Measurements from ENCODE around the gene NPAS2.

The NPAS2 gene

GRCh38 chr2:100780203-100781008 lies 39.5 kb upstream of the NPAS2 start:
- no peak for TF ChIP-seq CTCF (IDR thresholded peaks at IDR 0.05; ENCODE audit: control insufficient read depth, insufficient read depth, low read depth, low read length, missing control alignments)
- H3K4me3 ChIP-seq (ENCODE audit: control insufficient read depth, low read depth, low read length), result no peak overlapping the region
- no peak for DNase-seq (ENCODE audit: low read depth)

DNA sequence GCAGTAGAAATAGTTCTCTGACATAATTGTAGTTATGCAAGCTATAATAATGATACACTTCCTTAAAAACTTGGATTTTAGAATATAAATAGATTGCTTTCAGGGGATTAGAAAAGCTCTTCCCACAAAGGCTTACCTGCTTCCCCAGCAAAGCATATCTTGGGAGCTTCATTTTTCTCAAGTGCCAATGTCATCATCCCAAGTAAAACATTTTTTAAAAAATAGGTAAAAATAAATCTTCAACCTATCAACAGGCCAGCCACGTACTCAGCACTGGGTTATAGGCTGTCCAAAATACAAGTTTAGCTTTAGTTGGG lies 39.0 kb upstream of the NPAS2 start:
- no peak for DNase-seq (ENCODE audit: low read depth)
- no peak for TF ChIP-seq CTCF (IDR thresholded peaks at IDR 0.05; ENCODE audit: control insufficient read depth, insufficient read depth, low read depth, low read length, missing control alignments)
- no peak overlapping the region for H3K4me3 ChIP-seq (ENCODE audit: control insufficient read depth, low read depth, low read length)

DNA sequence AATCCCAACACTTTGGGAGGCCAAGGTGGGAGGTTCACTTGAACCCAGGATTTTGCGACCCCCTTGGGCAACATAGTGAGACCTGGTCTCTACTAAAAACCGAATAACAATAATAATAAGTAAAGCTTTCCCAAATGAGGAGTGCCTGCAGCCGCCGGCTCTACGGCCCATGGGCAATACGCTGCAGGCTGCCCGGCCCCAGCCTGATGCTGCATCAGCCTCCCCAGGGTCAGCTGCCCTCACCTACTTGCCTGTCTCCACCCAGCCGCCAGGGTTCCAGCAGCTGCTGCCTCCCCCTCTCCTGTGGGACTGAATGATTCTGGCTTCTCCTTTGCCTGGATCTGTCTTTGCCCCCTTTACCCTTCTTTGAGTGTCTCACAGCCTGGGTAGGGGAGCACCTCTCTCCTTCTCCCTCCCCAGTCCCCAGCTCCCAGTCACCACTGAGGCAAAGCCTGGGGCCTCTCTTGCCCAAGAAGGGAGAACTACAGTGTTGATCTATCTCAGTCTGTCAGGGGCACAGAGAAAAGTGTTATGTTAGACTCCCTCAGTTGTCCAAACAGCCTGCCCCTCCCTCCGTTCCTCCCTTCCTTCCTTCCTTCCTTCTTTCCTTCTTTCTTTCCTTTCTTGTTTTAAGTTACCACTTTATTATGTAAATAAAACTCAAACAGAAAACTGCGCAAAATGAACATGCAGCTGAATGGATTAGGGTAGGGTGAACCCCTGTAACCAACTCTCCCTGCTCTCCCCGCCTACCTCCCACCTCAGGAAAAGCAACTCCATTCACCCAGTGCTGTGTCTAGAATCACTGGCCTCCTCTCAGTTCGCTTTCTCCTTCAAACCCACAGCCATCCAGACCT lies 38.2 kb upstream of the NPAS2 start:
- TF ChIP-seq CTCF (IDR thresholded peaks at IDR 0.05; ENCODE audit: control insufficient read depth, insufficient read depth, low read depth, low read length, missing control alignments), result no peak
- H3K4me3 ChIP-seq (ENCODE audit: control insufficient read depth, low read depth, low read length), result no peak overlapping the region
- DNase-seq (ENCODE audit: low read depth), result no peak

GRCh38 chr2:100782380-100782878 lies 37.5 kb upstream of the NPAS2 start:
- DNase-seq (ENCODE audit: low read depth), result no peak
- TF ChIP-seq CTCF (IDR thresholded peaks at IDR 0.05; ENCODE audit: control insufficient read depth, insufficient read depth, low read depth, low read length, missing control alignments), result no peak
- H3K4me3 ChIP-seq (ENCODE audit: control insufficient read depth, low read depth, low read length), result no peak overlapping the region

GRCh38 chr2:100783987-100784386 lies 36.0 kb upstream of the NPAS2 start:
- no peak overlapping the region for H3K4me3 ChIP-seq (ENCODE audit: control insufficient read depth, low read depth, low read length)
- no peak for TF ChIP-seq CTCF (IDR thresholded peaks at IDR 0.05; ENCODE audit: control insufficient read depth, insufficient read depth, low read depth, low read length, missing control alignments)
- DNase-seq (ENCODE audit: low read depth), result no peak

- TF ChIP-seq CTCF (IDR thresholded peaks at IDR 0.05; ENCODE audit: control insufficient read depth, insufficient read depth, low read depth, low read length, missing control alignments), result no peak
- no peak overlapping the region for H3K4me3 ChIP-seq (ENCODE audit: control insufficient read depth, low read depth, low read length)
- no peak for DNase-seq (ENCODE audit: low read depth)
These were observed 35.3 kb upstream of the NPAS2 start for GRCh38 chr2:100784681-100785080.

Data from AG09309 (cell line).